Stimulated activated CD8-positive, alpha-beta memory T cell treated with anti-CD3 and anti-CD28 coated beads, Interleukin-4, amount 100 ng/mL, for 24 hours (primary cell): ENCODE results near the gene SAC3D1.
A peak's percentile ranks its signal among the peaks of the same experiment; 100 is the strongest.

ENCODE experiments used
- DNase-seq: peaks from one replicate; pipeline ENCODE4 v3.0.0-alpha.2; 2020; ENCODE audit warnings: low read depth

Gene SAC3D1

DNA sequence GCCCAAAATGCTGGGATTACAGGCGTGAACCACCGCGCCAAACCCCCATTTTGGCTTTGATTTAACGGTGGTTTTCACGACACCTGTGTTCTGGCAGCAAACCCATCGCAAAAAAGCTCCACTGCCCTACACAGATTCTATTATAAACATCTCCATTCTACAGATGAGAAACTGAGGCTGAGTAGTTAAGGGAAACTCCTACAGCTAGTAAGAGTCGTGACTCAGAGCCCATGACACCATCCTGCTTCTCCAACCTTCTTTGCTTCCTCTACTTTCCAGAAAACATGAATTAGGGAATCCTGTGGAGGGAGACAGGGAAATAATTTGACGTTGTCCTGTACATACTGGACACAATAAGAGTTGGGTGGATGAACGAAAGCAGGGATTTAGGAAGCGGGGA is 14.2 kb upstream of the SAC3D1 start:
- DNase-seq = no peak

DNA sequence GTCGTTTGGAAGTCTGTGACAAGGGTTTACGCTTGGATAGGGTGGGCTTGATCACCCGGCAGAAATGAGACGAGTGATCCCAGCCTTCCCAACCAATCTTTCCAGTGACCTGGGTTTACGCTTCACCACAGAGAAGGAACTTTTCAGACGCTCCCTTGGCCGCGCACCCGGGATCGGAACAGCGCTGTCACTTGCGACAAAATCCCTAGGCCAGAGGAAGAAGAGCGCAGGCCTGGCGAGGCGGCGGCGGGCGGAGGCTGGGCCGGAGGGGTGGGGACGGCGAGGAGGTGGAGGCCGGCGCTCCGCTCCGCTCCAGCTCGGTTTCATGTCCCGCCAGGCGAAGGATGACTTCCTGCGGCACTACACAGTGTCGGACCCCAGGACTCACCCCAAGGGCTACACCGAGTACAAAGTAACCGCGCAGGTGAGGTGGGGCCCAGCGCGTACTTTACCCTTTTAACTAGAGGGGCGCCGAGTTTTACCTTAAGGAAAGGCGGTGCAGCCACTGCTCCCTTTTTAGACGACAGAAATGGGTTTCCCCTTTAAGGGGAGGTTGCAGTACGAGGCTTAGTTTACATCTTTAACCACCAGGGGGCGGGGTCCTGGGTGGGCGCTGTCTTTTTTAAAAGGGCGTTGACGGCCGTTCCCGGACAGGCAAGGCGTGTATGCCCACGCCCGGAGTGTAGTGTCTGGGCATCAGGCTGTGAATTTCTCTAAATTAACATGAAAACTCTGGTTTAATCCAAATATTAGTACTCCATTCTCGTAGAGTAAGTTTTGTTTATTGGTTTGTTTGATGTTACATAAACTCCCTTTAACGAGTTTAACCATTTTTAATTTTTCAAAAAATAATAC is 13.6 kb upstream of the SAC3D1 start, which contains the start of gene SNX15:
Gene SNX15 (plus strand): TSS at position 227 of the 855 bp plus-strand sequence. CDS start 99 bp downstream, at position 326.
- DNase-seq = peak; percentile 82

DNA sequence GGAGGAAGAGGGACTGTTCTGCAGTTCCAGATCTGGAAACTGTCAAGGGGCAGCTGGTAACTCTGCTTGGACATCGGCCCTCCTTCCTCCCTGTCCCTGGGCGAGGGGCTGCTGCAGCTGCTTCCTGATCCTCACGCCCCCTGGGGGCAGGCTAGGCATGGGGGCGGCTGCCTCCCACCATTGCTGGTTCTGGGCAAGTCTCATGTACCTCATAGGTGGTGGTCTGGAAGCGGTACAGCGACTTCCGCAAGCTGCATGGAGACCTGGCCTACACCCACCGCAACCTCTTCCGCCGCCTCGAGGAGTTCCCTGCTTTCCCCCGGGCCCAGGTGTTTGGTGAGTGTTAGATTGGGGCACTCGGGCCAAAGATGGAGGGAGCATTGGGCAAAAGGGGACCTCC is 8.8 kb upstream of the SAC3D1 start:
- DNase-seq = no peak

DNA sequence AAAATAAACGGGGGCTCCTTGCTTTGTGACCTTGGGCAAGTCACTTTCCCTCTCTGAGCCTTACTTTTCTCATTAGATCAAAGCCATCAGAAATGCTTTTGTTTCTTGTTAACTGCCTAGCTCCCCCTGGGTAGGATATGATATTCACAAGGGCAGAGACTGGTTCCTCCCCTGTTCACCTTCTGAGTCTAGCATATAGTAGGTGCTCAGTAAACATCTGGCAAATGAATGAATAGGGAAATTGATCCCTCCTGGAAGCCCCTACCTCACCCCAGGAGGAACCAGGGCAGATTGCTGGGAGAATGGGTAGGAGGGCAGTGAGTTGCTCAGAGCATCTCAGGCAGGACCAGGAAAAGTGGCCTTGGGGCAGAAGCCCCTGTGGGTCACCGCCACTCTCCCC is 6.6 kb upstream of the SAC3D1 start:
- DNase-seq = no peak

DNA sequence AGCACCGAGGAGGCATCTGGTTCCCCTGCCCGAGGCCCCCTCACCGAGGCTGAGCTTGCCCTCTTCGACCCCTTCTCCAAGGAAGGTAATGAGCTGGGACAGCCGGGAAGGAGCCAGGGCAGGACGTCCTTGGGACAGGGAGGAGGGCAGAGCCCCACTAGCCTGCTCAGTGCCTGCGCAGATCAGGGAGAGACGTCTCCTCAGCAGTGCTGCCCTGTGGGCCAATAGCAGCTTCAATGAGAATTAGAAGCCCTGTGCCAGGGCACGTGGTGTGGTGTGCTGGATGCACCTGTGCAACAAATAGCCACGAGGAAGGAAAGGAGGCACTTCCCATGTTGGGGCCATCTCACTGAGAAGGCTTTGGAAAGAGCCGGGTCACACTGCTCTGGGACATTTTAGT is 5.4 kb upstream of the SAC3D1 start:
- DNase-seq = no peak

DNA sequence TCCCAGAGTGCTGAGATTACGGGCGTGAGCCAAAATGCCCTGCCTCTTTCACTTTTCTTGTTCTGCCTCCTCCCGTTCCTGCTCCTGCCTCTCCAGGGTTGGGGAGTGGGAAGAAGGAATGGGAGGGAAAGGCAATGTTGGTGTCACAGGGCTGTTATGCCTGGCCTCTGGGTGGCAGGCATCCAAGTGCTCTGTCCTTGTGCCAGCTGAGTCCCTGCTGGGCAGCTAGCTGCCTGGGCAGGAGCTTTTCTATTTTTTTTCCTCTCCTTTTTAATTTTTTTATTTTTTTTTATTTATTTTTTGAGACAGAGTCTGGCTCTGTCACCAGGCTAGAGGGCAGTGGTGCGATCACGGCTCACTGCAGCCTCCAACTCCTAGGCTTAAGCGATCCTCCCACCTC is 4.1 kb upstream of the SAC3D1 start:
- DNase-seq = no peak

DNA sequence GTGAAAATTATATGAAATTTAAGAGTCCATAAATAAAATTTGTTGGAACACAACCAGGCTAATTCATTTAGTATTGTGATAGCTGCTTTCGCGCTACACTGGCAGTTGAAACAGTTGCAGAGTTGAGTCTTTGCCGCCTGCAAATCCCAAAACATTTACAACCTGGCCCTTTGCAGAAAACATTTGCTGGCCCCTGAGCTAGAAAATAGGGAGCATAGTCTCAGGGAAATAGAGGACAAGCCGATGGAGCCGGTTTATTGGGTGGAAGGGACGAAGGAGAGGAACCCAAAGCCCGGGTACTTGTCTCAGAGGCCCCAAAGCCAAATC is 527 bp upstream of the SAC3D1 start:
- no peak for DNase-seq

DNA sequence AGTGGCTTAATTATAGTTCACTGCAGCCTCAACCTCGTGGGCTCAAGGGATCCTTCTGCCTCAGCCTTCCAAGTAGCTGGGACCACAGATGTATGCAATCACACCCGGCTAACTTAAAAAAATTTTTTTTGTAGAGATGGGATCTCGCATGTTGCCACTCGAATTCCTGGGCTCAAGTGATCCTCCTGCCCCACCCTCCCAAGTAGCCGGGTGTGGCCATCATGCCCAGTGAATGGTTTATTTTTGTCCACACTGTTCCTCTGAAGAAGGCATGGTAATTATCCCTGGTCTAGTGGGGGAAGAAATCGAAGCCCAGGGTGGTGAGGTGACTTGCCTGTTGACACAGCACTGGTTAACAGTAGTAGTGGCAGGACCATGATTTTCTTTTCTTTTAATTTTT is 1.9 kb downstream of the SAC3D1 start:
- no peak for DNase-seq

DNA sequence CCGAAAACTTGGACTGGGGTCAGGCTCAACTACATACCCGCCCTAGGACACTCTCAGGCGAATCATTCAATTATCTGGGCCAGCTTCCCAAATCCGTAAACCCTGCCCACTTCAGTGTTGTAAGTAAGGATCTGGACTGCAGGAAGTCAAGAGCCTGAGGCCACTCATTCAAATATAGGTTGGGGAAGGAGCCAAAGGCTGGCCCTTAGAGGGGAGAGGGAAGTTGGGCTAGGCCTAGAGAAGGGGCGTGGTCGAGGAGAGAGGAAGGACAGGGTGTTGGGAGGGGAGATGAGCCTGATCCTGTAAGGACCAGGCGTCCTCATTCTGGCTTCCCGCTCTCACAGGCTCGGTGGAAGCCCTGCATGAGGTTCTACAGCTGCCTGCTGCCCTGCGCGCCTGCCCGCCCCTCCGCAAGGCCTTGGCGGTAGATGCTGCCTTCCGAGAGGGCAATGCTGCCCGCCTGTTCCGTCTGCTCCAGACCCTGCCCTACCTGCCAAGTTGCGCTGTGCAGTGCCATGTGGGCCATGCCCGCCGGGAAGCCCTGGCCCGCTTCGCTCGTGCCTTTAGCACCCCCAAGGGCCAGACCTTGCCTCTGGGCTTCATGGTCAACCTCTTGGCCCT is 3.0 kb downstream of the SAC3D1 start:
- no peak for DNase-seq

DNA sequence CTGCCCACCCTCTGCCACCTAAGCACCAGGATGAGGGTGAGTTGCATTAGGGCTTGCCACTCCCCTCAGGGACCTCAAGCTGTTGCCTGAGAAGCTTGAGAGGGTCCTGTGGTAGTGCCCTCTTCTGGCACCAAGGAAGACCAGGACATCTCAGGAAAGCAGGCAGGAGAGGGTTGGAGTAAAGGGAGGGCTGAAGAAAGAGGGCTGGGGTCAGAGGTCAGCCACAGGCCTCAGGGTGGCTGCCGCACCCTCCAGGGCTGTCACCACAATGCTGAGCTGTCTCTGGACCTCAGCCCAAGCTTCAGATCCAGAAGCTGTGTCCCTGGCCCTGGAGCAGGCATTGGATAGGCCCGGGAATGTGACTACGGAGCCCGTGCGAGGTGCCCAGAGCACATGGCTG is 4.1 kb downstream of the SAC3D1 start:
- DNase-seq = no peak

DNA sequence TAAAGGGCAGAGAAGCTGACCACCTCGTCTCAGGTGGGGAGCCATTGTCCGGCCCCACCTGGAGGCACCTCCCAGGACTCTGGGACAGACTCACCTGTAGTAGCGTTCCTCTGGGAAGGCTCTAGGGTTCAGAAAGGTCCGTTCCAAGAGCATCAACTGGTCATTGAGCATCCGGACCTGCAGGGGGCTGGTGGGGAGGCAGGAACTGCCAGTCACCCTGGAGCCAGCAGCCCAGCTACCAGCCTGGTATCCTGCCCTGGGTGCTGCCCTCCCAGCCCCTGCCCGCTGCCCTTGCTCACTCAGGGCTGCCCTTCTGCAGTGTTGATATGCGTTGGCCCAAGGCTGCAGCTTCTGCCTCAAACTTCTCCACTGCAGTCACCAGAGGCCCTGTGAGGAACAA is 4.7 kb downstream of the SAC3D1 start:
- DNase-seq = no peak

DNA sequence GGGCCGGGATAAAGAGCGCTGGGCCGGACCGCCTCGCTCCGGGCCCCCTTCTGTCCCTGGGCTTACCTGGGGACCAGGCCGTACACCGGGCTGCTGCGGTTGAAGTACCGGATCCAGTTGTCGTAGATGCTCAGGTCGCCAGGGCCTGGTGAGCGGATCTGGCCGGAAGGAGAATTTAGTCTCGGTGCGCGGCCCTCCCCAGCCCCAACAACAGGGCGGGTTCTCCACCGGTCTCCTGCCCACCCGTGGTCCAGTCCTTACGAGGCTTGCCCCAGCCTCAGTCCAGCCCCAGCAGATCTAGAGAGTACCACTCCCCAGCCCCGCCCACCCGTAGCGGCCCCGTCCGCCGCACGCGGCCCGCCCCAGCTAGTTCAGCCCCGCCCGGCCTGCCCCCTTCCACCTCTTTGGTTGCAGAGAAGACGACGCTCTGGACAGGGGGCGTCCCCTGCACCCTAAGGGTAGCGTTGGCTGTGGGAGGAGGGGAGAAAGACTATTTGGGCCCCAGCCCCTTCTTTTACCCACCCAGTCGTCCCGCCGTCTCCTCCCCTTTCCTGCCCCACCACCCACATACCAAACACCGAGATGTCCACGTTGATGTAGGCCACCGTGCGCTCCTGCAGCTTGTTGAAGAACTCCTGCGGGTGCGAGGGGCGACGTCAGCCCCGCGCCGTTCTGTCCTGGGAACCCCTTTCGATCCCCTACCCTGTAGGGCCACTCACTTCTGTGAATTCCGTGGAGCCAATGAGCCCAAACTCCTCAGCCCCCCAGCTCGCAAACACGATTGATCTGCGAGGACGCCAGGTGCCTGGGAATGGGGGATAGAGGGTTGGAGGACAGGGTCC is 6.8 kb downstream of the SAC3D1 start:
- no peak for DNase-seq

DNA sequence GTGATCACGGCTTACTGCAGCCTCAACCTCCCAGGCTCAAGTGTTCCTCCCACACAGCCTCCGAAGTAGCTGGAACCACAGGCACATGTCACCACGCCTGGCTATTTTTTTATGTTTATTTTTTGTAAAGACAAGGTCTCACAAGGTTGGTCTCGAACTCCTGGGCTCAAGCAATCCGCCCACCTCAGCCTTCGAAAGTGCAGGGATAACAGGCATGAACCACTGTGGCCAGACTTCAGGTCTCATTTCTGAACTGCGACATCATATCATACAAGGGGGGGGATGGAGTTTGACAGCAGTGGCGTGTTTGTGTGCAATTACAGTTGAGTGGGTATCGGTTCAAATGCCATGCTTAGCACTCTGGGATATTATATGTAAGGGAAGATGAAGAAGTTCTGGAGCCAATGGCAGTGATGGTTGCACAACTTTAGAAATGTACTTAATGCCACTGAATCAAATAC is 10.4 kb downstream of the SAC3D1 start:
- no peak for DNase-seq

DNA sequence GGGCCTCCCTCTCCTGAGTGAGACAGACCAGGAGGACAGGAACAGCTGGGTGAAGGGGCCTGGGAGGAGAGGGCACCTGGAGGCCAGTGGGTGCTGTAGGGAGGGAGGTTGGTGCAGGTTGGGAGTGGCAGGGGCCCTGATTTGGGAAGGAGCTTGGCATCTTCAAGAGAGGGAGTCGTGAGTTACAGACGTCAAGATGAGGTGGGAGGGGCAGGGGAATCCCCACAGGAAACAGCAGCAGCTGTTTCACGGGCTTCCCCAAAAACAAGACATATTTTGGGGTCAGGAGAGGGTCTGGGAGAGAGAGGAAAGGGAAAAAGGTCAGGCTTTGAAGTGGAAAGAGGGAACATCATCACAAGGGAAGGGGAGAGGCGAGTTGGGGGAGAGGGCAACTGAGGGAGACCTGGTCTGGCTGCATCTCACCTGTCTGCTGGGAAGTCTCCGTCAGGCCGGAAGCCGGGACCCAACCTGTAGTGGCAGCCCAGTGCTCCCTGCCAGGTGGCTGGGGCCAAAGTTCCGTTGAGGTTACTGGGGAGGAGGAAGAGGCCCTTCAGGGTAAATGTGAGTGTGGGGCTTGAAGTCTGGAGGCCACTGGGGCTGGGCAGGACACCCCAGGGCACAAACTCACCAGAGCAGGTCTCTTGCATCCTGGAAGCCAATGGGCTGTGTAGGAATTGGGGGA is 13.0 kb downstream of the SAC3D1 start:
- no peak for DNase-seq

DNA sequence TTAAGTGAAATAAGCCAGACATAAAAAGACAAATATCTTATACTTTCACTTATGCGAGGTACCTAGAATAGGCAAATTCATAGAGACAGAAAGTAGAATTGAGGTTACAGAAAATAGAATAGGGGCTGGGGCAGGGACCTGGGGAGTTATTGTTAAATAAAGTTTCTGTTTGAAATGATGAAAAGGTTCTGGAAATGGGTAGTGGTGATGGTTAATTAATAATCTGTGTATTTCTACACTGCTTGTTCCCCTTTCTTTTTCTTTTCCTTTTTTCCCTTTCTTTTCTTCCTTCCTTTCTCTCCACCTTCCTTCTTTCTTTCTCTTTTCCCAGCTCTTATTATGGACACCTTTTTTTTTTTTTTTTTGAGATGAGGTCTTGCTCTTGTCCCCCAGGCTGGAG is 14.5 kb downstream of the SAC3D1 start:
- DNase-seq = no peak

DNA sequence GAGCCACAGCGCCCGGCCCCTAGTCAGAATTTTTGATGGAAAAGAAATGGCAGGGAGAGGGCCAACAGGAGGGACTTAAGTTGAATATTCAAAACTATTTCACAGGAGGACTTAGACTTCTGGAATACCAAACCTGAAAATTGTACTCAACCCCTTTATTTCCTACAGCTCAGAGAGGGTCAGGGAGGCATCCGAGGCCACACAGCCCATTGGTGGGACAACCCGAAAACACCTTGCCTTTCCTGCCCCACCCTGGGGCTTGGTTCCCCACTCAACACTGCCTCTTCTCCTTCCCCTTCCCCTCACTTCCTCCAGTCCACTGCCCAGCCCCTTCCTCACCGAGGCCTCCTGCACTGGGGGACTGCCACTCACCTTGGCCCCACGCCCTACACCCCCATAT is 16.0 kb downstream of the SAC3D1 start:
- no peak for DNase-seq

DNA sequence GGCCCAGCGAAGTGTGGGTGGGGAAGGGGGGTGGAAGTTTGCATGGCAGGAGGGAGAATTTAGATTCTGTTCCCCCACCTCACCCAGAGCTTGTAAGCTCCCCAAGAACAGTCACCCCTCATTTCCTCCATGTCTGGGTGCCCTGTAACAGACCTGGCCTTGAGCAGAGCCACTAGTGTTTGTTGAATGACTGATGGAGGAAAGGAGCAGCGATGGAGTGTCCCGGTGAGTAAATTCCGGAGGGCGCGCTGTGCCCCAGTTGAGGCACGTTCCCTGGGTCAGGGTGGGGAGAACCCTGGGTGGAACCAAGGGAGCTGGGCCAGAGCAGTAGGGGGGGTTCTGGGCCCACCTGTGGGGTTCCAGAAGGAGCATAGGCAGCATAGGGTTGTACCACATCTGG is 16.5 kb downstream of the SAC3D1 start:
- DNase-seq = no peak

DNA sequence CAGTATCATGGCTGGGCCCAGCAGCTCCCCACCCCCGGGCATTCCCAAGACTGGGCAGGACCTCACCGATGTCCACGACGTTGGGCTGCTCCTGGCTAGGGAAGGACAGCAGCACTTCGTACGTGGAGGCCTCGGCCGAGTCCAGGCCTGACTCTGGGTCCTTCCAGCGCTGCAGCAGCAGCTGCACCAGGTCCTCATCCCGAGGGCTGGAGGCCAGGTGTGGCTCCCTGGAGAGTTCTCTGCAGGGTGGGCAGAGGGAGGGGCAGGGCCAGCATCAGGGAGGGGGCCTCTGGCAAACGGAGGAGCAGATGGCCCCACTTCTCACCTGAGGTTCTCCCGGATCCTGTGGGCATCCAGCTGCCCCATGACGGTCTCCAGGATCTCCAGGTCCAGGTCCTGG is 17.0 kb downstream of the SAC3D1 start:
- no peak for DNase-seq

DNA sequence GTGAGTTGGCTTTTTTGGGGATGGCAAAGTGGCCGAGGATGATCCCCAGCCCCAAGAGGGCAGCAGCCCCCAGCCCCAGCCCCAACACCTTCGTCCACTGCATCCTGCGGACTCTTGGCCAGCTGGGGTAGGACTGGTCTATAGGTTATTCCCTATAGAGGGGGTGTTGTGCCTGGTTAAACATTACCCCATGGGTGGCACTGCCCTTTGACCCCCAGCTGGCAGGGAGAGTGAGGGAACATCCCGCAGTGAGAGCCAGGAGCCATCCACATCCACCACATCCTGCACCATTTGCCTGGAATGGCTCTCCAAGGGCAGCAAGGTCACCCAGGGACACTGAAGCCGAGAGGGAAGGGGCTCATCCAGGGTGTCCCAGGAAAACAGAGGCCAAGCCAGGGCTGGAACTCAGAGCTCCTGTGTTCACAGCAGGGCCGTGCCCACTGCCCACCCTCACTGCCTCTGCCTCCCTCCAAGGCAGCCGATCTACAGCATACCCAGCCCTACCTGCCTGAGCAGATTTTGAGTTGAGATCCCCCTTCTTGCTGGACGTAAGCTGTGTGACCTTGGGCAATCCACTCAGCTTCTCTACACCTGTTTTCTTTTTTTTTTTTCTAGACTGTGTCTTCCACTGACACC is 17.5 kb downstream of the SAC3D1 start, which contains the start of gene NAALADL1:
Gene NAALADL1 (minus strand): TSS at position 135 of the 636 bp plus-strand sequence. CDS start 32 bp downstream, at position 103.
- DNase-seq = no peak

DNA sequence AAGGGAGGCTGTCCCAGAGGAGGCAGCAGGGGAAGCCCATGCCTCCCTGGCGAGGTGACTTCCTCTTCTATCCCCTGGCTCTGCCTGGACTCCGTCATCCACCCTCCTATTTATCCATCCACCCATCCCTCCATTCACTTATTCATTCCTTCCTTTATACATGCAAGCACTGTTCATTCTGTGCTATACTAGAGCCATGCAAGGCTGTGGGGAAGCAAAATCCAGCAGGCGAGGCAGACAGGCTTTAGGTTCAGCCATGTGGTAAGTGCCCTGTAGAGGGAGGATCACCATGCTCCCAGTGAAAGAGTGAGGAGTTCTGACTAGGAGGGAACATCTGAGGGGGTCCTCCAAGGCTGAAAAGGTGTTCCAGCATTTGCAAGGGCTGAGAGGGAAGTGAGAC is 18.5 kb downstream of the SAC3D1 start:
- no peak for DNase-seq

DNA sequence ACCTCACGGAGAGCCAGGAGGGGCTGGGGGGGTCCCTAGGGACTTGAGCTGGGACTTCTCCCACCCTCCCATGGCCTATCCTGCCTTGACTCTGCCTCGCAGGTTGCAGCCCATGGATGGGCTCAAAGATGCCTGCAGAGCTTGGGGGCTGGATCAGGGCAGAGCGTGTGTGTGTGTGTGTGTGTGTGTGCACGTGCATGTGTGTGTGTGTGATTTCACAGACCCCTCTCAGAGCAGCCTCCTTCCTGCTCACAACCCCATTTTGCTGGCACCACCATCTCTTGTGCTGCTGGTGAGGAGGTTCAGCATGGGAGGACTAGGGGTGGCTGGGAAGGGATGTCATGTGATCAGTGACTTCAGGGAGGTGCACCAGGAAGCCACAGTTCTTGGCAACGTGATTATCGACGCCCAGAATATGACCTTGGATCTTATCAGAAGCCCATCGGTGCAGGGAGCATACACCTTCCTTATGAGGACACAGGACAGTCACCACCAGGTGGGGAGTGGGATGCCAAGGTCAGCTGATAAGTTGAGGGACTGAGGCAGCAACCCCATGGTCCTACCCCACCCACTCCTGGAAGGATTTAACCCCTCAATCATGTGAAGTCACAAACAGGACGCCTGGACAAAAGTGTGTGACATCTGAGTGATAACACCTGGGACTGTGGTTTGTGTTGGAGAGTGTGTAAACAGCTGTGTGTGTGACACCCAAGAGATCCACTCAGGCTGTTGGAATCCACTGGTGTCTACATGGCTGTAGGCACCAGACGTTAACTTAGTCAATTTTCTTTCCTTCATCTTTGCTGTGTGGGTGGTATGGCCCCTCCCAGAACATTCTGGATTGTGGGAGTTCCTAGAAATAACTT is 19.2 kb downstream of the SAC3D1 start:
- DNase-seq = no peak
